ENCODE data around the gene RNASE4.

RNASE4 gene

GRCh38 chr14:20655851-20656250 is 28.5 kb upstream of the RNASE4 start:
- no peak overlapping the region for H3K4me3 ChIP-seq (ENCODE audit: low read depth, low read length)
- TF ChIP-seq CTCF (IDR thresholded peaks at IDR 0.05; ENCODE audit: low read depth, low read length): no peak

- no peak for TF ChIP-seq CTCF (IDR thresholded peaks at IDR 0.05; ENCODE audit: low read depth, low read length)
Observed at GRCh38 chr14:20656274-20656673, 28.1 kb upstream of the RNASE4 start.

GRCh38 chr14:20657216-20658211 is 26.8 kb upstream of the RNASE4 start:
- no peak for TF ChIP-seq CTCF (IDR thresholded peaks at IDR 0.05; ENCODE audit: low read depth, low read length)
- H3K4me3 ChIP-seq (ENCODE audit: low read depth, low read length): no peak overlapping the region

More at GRCh38 chr14:20656274-20656673, 28.1 kb upstream of the RNASE4 start:
- H3K4me3 ChIP-seq (ENCODE audit: low read depth, low read length): no peak overlapping the region

GRCh38 chr14:20658246-20658645 is 26.1 kb upstream of the RNASE4 start:
- TF ChIP-seq CTCF (IDR thresholded peaks at IDR 0.05; ENCODE audit: low read depth, low read length): no peak
- no peak overlapping the region for H3K4me3 ChIP-seq (ENCODE audit: low read depth, low read length)

GRCh38 chr14:20659336-20659735 is 25.0 kb upstream of the RNASE4 start:
- no peak for TF ChIP-seq CTCF (IDR thresholded peaks at IDR 0.05; ENCODE audit: low read depth, low read length)
- no peak overlapping the region for H3K4me3 ChIP-seq (ENCODE audit: low read depth, low read length)

GRCh38 chr14:20659813-20660395 is 24.5 kb upstream of the RNASE4 start:
- no peak for TF ChIP-seq CTCF (IDR thresholded peaks at IDR 0.05; ENCODE audit: low read depth, low read length)
- H3K4me3 ChIP-seq (ENCODE audit: low read depth, low read length): no peak overlapping the region

- TF ChIP-seq CTCF (IDR thresholded peaks at IDR 0.05; ENCODE audit: low read depth, low read length): no peak
- no peak overlapping the region for H3K4me3 ChIP-seq (ENCODE audit: low read depth, low read length)
Observed at GRCh38 chr14:20661197-20661596, 23.2 kb upstream of the RNASE4 start.

All from WI38 (cell line).